K562 (cell line): ENCODE measurements around the gene CAPN2. TPM values are rescaled to one million over a fixed set of nuclear protein-coding genes. Genes with fewer than 3 reads are reported as not detected.

Experiments used
- ATAC-seq: fragments of 200-7000 bp; cut with Tn5 transposase; 3 replicates; pipeline ENCODE4 v1.9.1; 2020; ENCODE audit warnings: moderate library complexity
- BruUV-seq: library from RNA; stranded (reverse); fragments of 400-500 nt; replicated peaks from 2 replicates; lab custom pipeline; 2021; lab: Mats Ljungman, UMichigan
- CTCF ChIA-PET: fragments of 300-600 bp; formaldehyde crosslinking; extraction: SDS; loops from one replicate; lab custom pipeline; 2021; ENCODE audit warnings: low intra/inter-chr PET ratio; lab: Yijun Ruan, JAX
- POLR2A ChIA-PET: fragments of 300-600, 350-650 bp; sonication (Branson Sonifier 250); formaldehyde crosslinking; extraction: SDS; loops from one replicate; lab custom pipeline; 2021; ENCODE audit warnings: antibody characterized with exemption, inconsistent platforms; lab: Yijun Ruan, JAX
- DNase-seq, 4 experiments: peaks; one replicate each; pipeline versions ENCODE4 v3.0.0 to v3.0.0-alpha.2; 2011 to 2018; ENCODE audit warnings: low spot score in 3 of 4, mixed read lengths in 3 of 4; ENCODE audit errors: extremely low read depth in 1 of 4
- FAIRE-seq: peaks from 2 replicates; lab custom pipeline; 2011; peaks lifted over from hg19 to GRCh38; lab: Jason Lieb, UNC
- H2AFZ ChIP-seq: 2 replicates; pipeline ENCODE4 v1.6.0; 2011; ENCODE audit warnings: low read depth, low read length, control low read depth, inconsistent platforms
- H3K27ac ChIP-seq: fragments of 200-600 bp; 3 replicates; pipeline ENCODE4 v1.8.0; 2011; ENCODE audit warnings: low read depth, mild to moderate bottlenecking, control low read depth, inconsistent platforms, low read length, moderate library complexity, mixed read lengths; ENCODE audit errors: extremely low read depth
- H3K27me3 ChIP-seq, 2 experiments: fragments of 300-600 bp in 1 of 2; 2 replicates in 1 of 2; 3 replicates in 1 of 2; pipeline versions ENCODE4 v1.6.0 to v1.8.0; 2011; ENCODE audit warnings: inconsistent platforms in 2 of 2, low read length in 2 of 2, mild to moderate bottlenecking in 1 of 2, mixed read lengths in 1 of 2, moderate library complexity in 1 of 2; ENCODE audit not compliant: control insufficient read depth in 2 of 2, insufficient read depth in 2 of 2
- H3K36me3 ChIP-seq: fragments of 300-600 bp; 3 replicates; pipeline ENCODE4 v1.8.0; 2011; ENCODE audit warnings: mild to moderate bottlenecking, low read length, inconsistent platforms; ENCODE audit not compliant: control insufficient read depth, insufficient read depth
- H3K4me1 ChIP-seq, 2 experiments: fragments of 200-600 bp in 1 of 2; replicated peaks in 1 of 2; 2 replicates in 1 of 2; 3 replicates in 1 of 2; pipeline versions ENCODE4 v1.5.1 to v1.8.0; 2011; ENCODE audit warnings: inconsistent platforms in 2 of 2, low read length in 2 of 2, mild to moderate bottlenecking in 1 of 2, mixed read lengths in 1 of 2, moderate library complexity in 1 of 2; ENCODE audit not compliant: control insufficient read depth in 2 of 2, insufficient read depth in 2 of 2
- H3K4me2 ChIP-seq: 2 replicates; pipeline ENCODE4 v1.6.1; 2011; ENCODE audit warnings: low read length, control low read depth, inconsistent platforms, mixed read lengths; ENCODE audit not compliant: insufficient read depth
- H3K4me3 ChIP-seq: fragments of 200-600 bp; sonication (generic), shearing (Covaris generic); 2 replicates; pipeline ENCODE4 v1.5.1; 2016; ENCODE audit warnings: control low read depth, inconsistent platforms
- H3K79me2 ChIP-seq: fragments of 200-600 bp; 3 replicates; pipeline ENCODE4 v1.8.0; 2011; ENCODE audit warnings: low read length, inconsistent platforms; ENCODE audit not compliant: control insufficient read depth, insufficient read depth
- H3K9ac ChIP-seq, 2 experiments: 2 replicates each; pipeline versions ENCODE4 v1.6.0 to v1.6.1; 2011; ENCODE audit warnings: low read depth in 2 of 2, low read length in 2 of 2, control low read depth in 1 of 2, inconsistent platforms in 1 of 2, mild to moderate bottlenecking in 1 of 2, mixed read lengths in 1 of 2; ENCODE audit not compliant: insufficient read depth in 1 of 2
- H3K9me1 ChIP-seq: one replicate; pipeline ENCODE4 v1.6.0; 2011; ENCODE audit warnings: inconsistent platforms, mild to moderate bottlenecking, low read length, moderate library complexity; ENCODE audit not compliant: control insufficient read depth, insufficient read depth
- H3K9me3 ChIP-seq: replicated peaks from 2 replicates; pipeline ENCODE4 v1.5.1; 2011; ENCODE audit warnings: low read depth, low read length, inconsistent platforms; ENCODE audit not compliant: control insufficient read depth, insufficient read depth
- H4K20me1 ChIP-seq: replicated peaks from 2 replicates; pipeline ENCODE4 v1.6.1; 2011; ENCODE audit warnings: low read length, inconsistent platforms, mixed read lengths; ENCODE audit not compliant: control insufficient read depth, insufficient read depth
- BMI1 ChIP-seq: fragments of 150-350 bp; IDR thresholded peaks from 2 replicates; pipeline ENCODE4 v1.6.1; 2014; ENCODE audit warnings: low read length
- CEBPB ChIP-seq: fragments of 450-650 bp; IDR thresholded peaks from 2 replicates; pipeline ENCODE4 v1.6.1; 2016; ENCODE audit warnings: missing genetic modification characterization, missing compliant biosample characterization
- CEBPG ChIP-seq, 3 experiments: fragments of 200-800 bp in 1 of 3; sonication (Bioruptor generic) in 1 of 3; sonication (generic) in 1 of 3; formaldehyde crosslinking in 1 of 3; IDR thresholded peaks in 2 of 3; conservative IDR thresholded peaks in 1 of 3; 2 replicates each; pipeline versions ENCODE4 v1.6.1 to v1.8.0; 2016 to 2022; ENCODE audit warnings: missing compliant biosample characterization in 2 of 3, missing genetic modification characterization in 2 of 3, mild to moderate bottlenecking in 1 of 3, missing genetic modification reagents in 1 of 3
- PRPF4 ChIP-seq: fragments of 200-400 bp; formaldehyde crosslinking; IDR thresholded peaks from one replicate; pipeline ENCODE4 v1.6.1; 2017; ENCODE audit warnings: low read length, low read depth, mild to moderate bottlenecking; ENCODE audit not compliant: insufficient read depth, poor library complexity, severe bottlenecking
- WGBS: fragments of 100-300 bp; shearing (Covaris generic); methylation state at CpG from one replicate; pipeline ENCODE4 v1.1.6; 2016; ENCODE audit warnings: low coverage, mixed read lengths; ENCODE audit not compliant: insufficient coverage; ENCODE audit errors: missing lambda C conversion rate; 5-methylcytosine and 5-hydroxymethylcytosine counted together
- in situ Hi-C: fragments of 300-500 bp; cut with MboI; formaldehyde crosslinking; loops from 4 replicates; pipeline ENCODE4 v1.15.0; 2018; ENCODE audit warnings: inconsistent platforms, mixed read lengths
- intact Hi-C: fragments of 100-400 bp; cut with micrococcal nuclease; formaldehyde crosslinking; loops from 2 replicates; pipeline ENCODE4 v1.14.2; 2022
- polyA plus RNA-seq, 8 experiments: library from polyadenylated mRNA; depleted of rRNA in 4 of 8; stranded (reverse) in 5 of 8; unstranded in 3 of 8; fragments of >200 nt; fragmentation: Nextera tagmentation in 2 of 8; fragmentation: Illumina TruSeq in 1 of 8; extraction: Ambion mirVana in 2 of 8; extraction: Trizol in 1 of 8; gene quantifications; 2 replicates each; pipeline versions ENCODE4 v1.2.1 to v1.2.3, GENCODE V29; 2011 to 2014; ENCODE audit warnings: inconsistent platforms in 1 of 8, missing spikeins in 1 of 8
- total RNA-seq, 7 experiments: library from RNA; depleted of rRNA in 6 of 7; stranded (reverse); fragments of >200 nt in 6 of 7; fragmentation: Illumina TruSeq in 2 of 7; extraction: Trizol in 2 of 7; gene quantifications; 2 replicates each; pipeline versions ENCODE4 v1.2.1 to v1.2.3, GENCODE V29; 2011 to 2021; ENCODE audit warnings: low replicate concordance in 1 of 7

The CAPN2 gene
- total and polyA plus RNA-seq, 9 of the 15 experiments (the other 6 are each of a cell fraction or from before 2014, with no cell fraction given) = 24.6 to 157 (median 101) TPM

GRCh38 chr1:223664106-223664505 is 48.2 kb upstream of the CAPN2 start:
- Histone ChIP-seq H3K27ac (no peak overlapping the region), H3K9me1 (no peaks in the 10 kb centered on the region), H3K36me3 (no peaks in the 10 kb centered on the region), H2AFZ (no peak overlapping the region), H3K79me2 (no peaks in the 10 kb centered on the region), H3K4me2 (no peak overlapping the region), H4K20me1 (no peaks in the 10 kb centered on the region), H3K9ac (no peak overlapping the region), H3K9me3 (no peaks in the 10 kb centered on the region), H3K27me3 (peaks cover 9 to 50% of the 10 kb centered on the region in 2 experiments), H3K4me3 (no peak overlapping the region), H3K4me1 (no peaks in the 10 kb centered on the region)
- in situ Hi-C loops (loop anchor here (10.0 to 25.0 kb wide), 2 partner anchors 109 to 877 kb away; no protein-coding TSS in a partner anchor), intact Hi-C loops (no loop called here)
- ATAC-seq (no peak), DNase-seq (no peak), FAIRE-seq (no peak)
- BruUV-seq = no TSS peak
- TF ChIP-seq CEBPB (tag) (peak; percentile 79), BMI1 (no peak), CEBPG (CRISPR knock-in tag; IDR thresholded peaks at IDR 0.05) (no peak), CEBPG (tag; conservative IDR thresholded peaks at IDR 0.05 in 1 of 2, IDR thresholded peaks at IDR 0.05 in 1 of 2) (0 out of 4 replicates have a peak, but pooled peaks of 1 of the 2 experiments have one; percentile 22)
- CTCF ChIA-PET = no interaction called here
- POLR2A ChIA-PET = interaction anchor here (0.6 to 0.7 kb wide), 2 partner anchors 54 to 170 kb away, joined by 3 to 4 read pairs; no protein-coding TSS in a partner anchor
- 5% methylated on average over 5 of the region's 5 CpGs for WGBS

- H3K4me1 ChIP-seq = no peaks in the 10 kb centered on the region
- FAIRE-seq = no peak
- H3K4me3 ChIP-seq = no peak within 1 kb of the TSS
- H3K27ac ChIP-seq = no peak within 1 kb of the TSS
- 3% methylated on average over 6 of the region's 6 CpGs for WGBS
- ChIA-PET POLR2A (interaction anchor here (0.6 kb wide), 1 partner anchor 123 kb away, joined by 3 read pairs; no protein-coding TSS in a partner anchor), CTCF (no interaction called here)
- no peaks in the 10 kb centered on the region for H3K79me2 ChIP-seq
- no peak for DNase-seq
- no peaks in the 10 kb centered on the region for H3K9me3 ChIP-seq
- ATAC-seq = no peak
- no peak for TF ChIP-seq PRPF4
- no peaks in the 10 kb centered on the region for H3K9me1 ChIP-seq
- intact Hi-C loops (no loop called here), in situ Hi-C loops (loop anchor here (10.0 to 25.0 kb wide), 2 partner anchors 111 to 878 kb away; no protein-coding TSS in a partner anchor)
- peaks cover 4 to 42% of the 10 kb centered on the region in 2 experiments for H3K27me3 ChIP-seq
- no peak within 1 kb of the TSS for H3K4me2 ChIP-seq
- H4K20me1 ChIP-seq = no peaks in the 10 kb centered on the region
- no peak within 1 kb of the TSS for H2AFZ ChIP-seq
- no TSS peak for BruUV-seq
- H3K36me3 ChIP-seq = no peaks in the 10 kb centered on the region
- no peak within 1 kb of the TSS for H3K9ac ChIP-seq
Observed at GRCh38 chr1:223665592-223666312, 46.6 kb upstream of the CAPN2 start, which contains the start of gene CAPN8. CAPN8 (minus strand) TSS chr1:223665701; CDS start chr1:223665646, 55 bp downstream.
